HL-60 (cell line): Measurements from ENCODE around the gene FLNB.

Experiments
- DNase-seq, 2 experiments: peaks; one replicate each; pipeline ENCODE4 v3.0.0-alpha.2; 2010 to 2020; ENCODE audit warnings: low read depth in 1 of 2, low spot score in 1 of 2
- H3K27ac ChIP-seq: fragments of 250-450 bp; sonication (Bioruptor Pico); replicated peaks from 2 replicates; pipeline ENCODE4 v1.5.1; 2020; ENCODE audit warnings: mild to moderate bottlenecking, moderate library complexity
- H3K27me3 ChIP-seq: fragments of 250-450 bp; sonication (Bioruptor Pico); 2 replicates; pipeline ENCODE4 v1.5.1; 2021; ENCODE audit warnings: mild to moderate bottlenecking, moderate library complexity; ENCODE audit not compliant: insufficient read depth, poor library complexity, severe bottlenecking
- H3K4me3 ChIP-seq: replicated peaks from 2 replicates; pipeline ENCODE4 v1.5.1; 2011; ENCODE audit warnings: mild to moderate bottlenecking, control low read depth, low read length; ENCODE audit not compliant: insufficient read depth
- CTCF ChIP-seq: IDR thresholded peaks from one replicate; pipeline ENCODE4 v1.5.1; 2011; ENCODE audit warnings: low read length, control low read depth, inconsistent platforms; ENCODE audit not compliant: insufficient read depth
- GABPA ChIP-seq: IDR thresholded peaks from 2 replicates; pipeline ENCODE4 v1.6.1; 2012; ENCODE audit warnings: low read depth
- POLR2AphosphoS5 ChIP-seq: IDR thresholded peaks from 2 replicates; pipeline ENCODE4 v1.6.1; 2012; ENCODE audit warnings: low read depth
- REST ChIP-seq: IDR thresholded peaks from 2 replicates; pipeline ENCODE4 v1.6.1; 2012; ENCODE audit warnings: low read depth; ENCODE audit not compliant: insufficient replicate concordance
- SPI1 ChIP-seq: IDR thresholded peaks from 2 replicates; pipeline ENCODE4 v1.6.1; 2012; ENCODE audit warnings: low read depth, mild to moderate bottlenecking, borderline replicate concordance

The FLNB gene

GRCh38 chr3:58066842-58067241 is 58.6 kb downstream of the FLNB start:
- Histone ChIP-seq H3K27ac (no peak overlapping the region), H3K4me3 (no peak overlapping the region), H3K27me3 (no peaks in the 10 kb centered on the region)
- no peak for DNase-seq
- TF ChIP-seq REST (no peak), POLR2AphosphoS5 (no peak), CTCF (no peak), SPI1 (no peak), GABPA (no peak)

- no peaks in the 10 kb centered on the region for H3K27me3 ChIP-seq
- DNase-seq: no peak
- TF ChIP-seq REST: no peak
- no peak for TF ChIP-seq GABPA
- no peak for TF ChIP-seq SPI1
- no peak for TF ChIP-seq CTCF
- no peak for TF ChIP-seq POLR2AphosphoS5
- H3K27ac ChIP-seq: no peak overlapping the region
- H3K4me3 ChIP-seq: no peak overlapping the region
Measured at GRCh38 chr3:58068122-58068809, 60.0 kb downstream of the FLNB start.

GRCh38 chr3:58071480-58071971 is 63.3 kb downstream of the FLNB start:
- Histone ChIP-seq H3K4me3 (no peak overlapping the region), H3K27me3 (no peaks in the 10 kb centered on the region), H3K27ac (no peak overlapping the region)
- no peak for DNase-seq
- no peak for TF ChIP-seq REST
- no peak for TF ChIP-seq GABPA
- no peak for TF ChIP-seq POLR2AphosphoS5
- TF ChIP-seq CTCF: no peak
- TF ChIP-seq SPI1: no peak
